A673 (cell line): ENCODE measurements around the gene PASK. TPM values are rescaled to one million over a fixed set of nuclear protein-coding genes. Genes with fewer than 3 reads are reported as not detected.

Source experiments
- BruUV-seq: library from RNA; stranded (reverse); fragments of 400-500 nt; replicated peaks from 2 replicates; lab custom pipeline; 2021; lab: Mats Ljungman, UMichigan
- CTCF ChIA-PET: fragments of 300-600 bp; sonication (Branson Sonifier 250); formaldehyde crosslinking; loops from one replicate; lab custom pipeline; 2022; ENCODE audit warnings: antibody characterized with exemption; lab: Charles Lee
- POLR2A ChIA-PET: fragments of 300-600 bp; sonication (Branson Sonifier 250); formaldehyde crosslinking; loops from one replicate; lab custom pipeline; 2022; ENCODE audit warnings: antibody characterized with exemption; ENCODE audit not compliant: low non-redundant PET; lab: Charles Lee
- DNase-seq: peaks from one replicate; pipeline ENCODE4 v3.0.0-alpha.2; 2015; ENCODE audit warnings: low spot score
- H3K27ac ChIP-seq: fragments of 200-600 bp; sonication (generic); 2 replicates; pipeline ENCODE4 v1.5.1; 2016; ENCODE audit warnings: mixed run types, low read depth, mild to moderate bottlenecking, mixed read lengths, antibody characterized with exemption, low read length; ENCODE audit not compliant: poor library complexity, severe bottlenecking
- H3K27me3 ChIP-seq: fragments of 200-600 bp; sonication (generic); replicated peaks from 2 replicates; pipeline ENCODE4 v1.6.1; 2017; ENCODE audit warnings: mixed run types, low read depth, mild to moderate bottlenecking, mixed read lengths, antibody characterized with exemption, low read length; ENCODE audit not compliant: insufficient read depth, poor library complexity
- H3K36me3 ChIP-seq: fragments of 200-600 bp; sonication (generic); 2 replicates; pipeline ENCODE4 v1.6.1; 2016; ENCODE audit warnings: mixed run types, mild to moderate bottlenecking, mixed read lengths, antibody characterized with exemption, low read length; ENCODE audit not compliant: insufficient read depth, poor library complexity, severe bottlenecking
- H3K4me1 ChIP-seq: fragments of 200-600 bp; sonication (generic); 2 replicates; pipeline ENCODE4 v1.6.1; 2017; ENCODE audit warnings: mixed run types, mild to moderate bottlenecking, mixed read lengths, antibody characterized with exemption, low read length; ENCODE audit not compliant: insufficient read depth, poor library complexity, severe bottlenecking
- H3K4me3 ChIP-seq: fragments of 200-600 bp; sonication (generic); 2 replicates; pipeline ENCODE4 v1.5.1; 2016; ENCODE audit warnings: low read depth, mixed run types, mild to moderate bottlenecking, mixed read lengths, low read length; ENCODE audit not compliant: poor library complexity, severe bottlenecking
- H3K9me3 ChIP-seq: fragments of 200-600 bp; sonication (generic); 2 replicates; pipeline ENCODE4 v1.6.1; 2016; ENCODE audit warnings: mixed run types, low read depth, mild to moderate bottlenecking, mixed read lengths, antibody characterized with exemption, low read length; ENCODE audit not compliant: poor library complexity, severe bottlenecking
- CTCF ChIP-seq: fragments of 300-800, 200-600 bp; sonication (generic); conservative IDR thresholded peaks from 2 replicates; pipeline ENCODE4 v1.5.1; 2017; ENCODE audit warnings: low read depth, mild to moderate bottlenecking, antibody characterized with exemption, low read length, moderate library complexity, mixed read lengths
- EZH2 ChIP-seq: fragments of 200-600 bp; sonication (generic); IDR thresholded peaks from 2 replicates; pipeline ENCODE4 v1.6.1; 2017; ENCODE audit warnings: borderline replicate concordance, low read depth, mild to moderate bottlenecking, mixed read lengths, antibody characterized with exemption, low read length; ENCODE audit not compliant: poor library complexity, severe bottlenecking
- intact Hi-C: fragments of 100-400 bp; cut with micrococcal nuclease; formaldehyde crosslinking; loops from one replicate; pipeline ENCODE4 v1.10.0; 2022; ENCODE audit not compliant: unreplicated experiment
- total RNA-seq: library from RNA; stranded (reverse); gene quantifications from 2 replicates; pipeline ENCODE4 v1.2.3, GENCODE V29; 2021

PASK gene
- total RNA-seq, 1 experiment from 2014 or later = 59.4 TPM

- H3K4me3 ChIP-seq = no peak overlapping the region
- intact Hi-C loops = no loop called here
- H3K4me1 ChIP-seq = no peaks in the 10 kb centered on the region
- TF ChIP-seq EZH2 (no peak), CTCF (no peak)
- H3K27ac ChIP-seq = no peak overlapping the region
- H3K9me3 ChIP-seq = no peaks in the 10 kb centered on the region
- BruUV-seq = no TSS peak
- DNase-seq = no peak
- no peaks in the 10 kb centered on the region for H3K36me3 ChIP-seq
- CTCF ChIA-PET = no interaction called here
- no peaks in the 10 kb centered on the region for H3K27me3 ChIP-seq
- POLR2A ChIA-PET = no interaction called here
These were observed 33.9 kb upstream of the PASK start for GRCh38 chr2:241183221-241183620.

GRCh38 chr2:241182531-241183133, 33.4 kb upstream of the PASK start:
- BruUV-seq = no TSS peak

GRCh38 chr2:241182126-241182525, 32.9 kb upstream of the PASK start:
- TF ChIP-seq CTCF (no peak), EZH2 (no peak)
- BruUV-seq = no TSS peak
- ChIA-PET POLR2A (no interaction called here), CTCF (no interaction called here)
- no peak for DNase-seq
- no peaks in the 10 kb centered on the region for H3K36me3 ChIP-seq
- no peaks in the 10 kb centered on the region for H3K9me3 ChIP-seq
- H3K4me1 ChIP-seq = no peaks in the 10 kb centered on the region
- no peak overlapping the region for H3K27ac ChIP-seq
- no peaks in the 10 kb centered on the region for H3K27me3 ChIP-seq
- no peak overlapping the region for H3K4me3 ChIP-seq
- intact Hi-C loops = no loop called here

More at GRCh38 chr2:241182531-241183133, 33.4 kb upstream of the PASK start:
- intact Hi-C loops = no loop called here
- Histone ChIP-seq H3K27ac (no peak overlapping the region), H3K27me3 (no peaks in the 10 kb centered on the region), H3K4me1 (no peaks in the 10 kb centered on the region), H3K36me3 (no peaks in the 10 kb centered on the region), H3K4me3 (no peak overlapping the region), H3K9me3 (no peaks in the 10 kb centered on the region)
- no peak for TF ChIP-seq CTCF
- CTCF ChIA-PET = no interaction called here
- POLR2A ChIA-PET = no interaction called here
- DNase-seq = no peak
